GM19452 (cell line): ENCODE results near the gene SEC23A.
A peak's percentile ranks its signal among the peaks of the same experiment; 100 is the strongest.
"Not testable (repeated sequence)": the region's sequence is repeated elsewhere in the genome, so short reads cannot be mapped to it uniquely, and the experiment has no call there.

ENCODE experiments used
- ATAC-seq: cut with Tn5 transposase; IDR thresholded peaks from one replicate; pipeline ENCODE4 v1.9.1; 2021; ENCODE audit not compliant: unreplicated experiment

Gene SEC23A

DNA sequence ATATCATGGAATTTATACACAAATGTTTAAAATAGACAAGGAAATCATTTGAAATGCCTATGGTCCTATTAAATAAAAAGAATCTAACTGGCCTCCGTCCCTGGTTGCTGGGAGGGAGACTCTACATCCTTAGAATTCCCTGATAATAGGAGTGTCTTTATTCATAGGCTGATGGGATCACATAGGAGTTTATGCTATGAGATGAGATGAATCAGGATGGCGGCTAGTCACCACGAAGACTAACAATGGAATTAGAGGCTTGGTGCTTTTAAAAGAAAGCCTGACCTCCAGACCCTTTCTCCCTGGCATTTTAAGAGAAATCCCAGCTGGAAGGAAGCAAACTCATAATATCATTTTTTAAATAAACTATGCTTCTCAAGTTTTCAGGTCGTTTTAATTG lies 69.7 kb downstream of the SEC23A start:
- no peak for ATAC-seq

DNA sequence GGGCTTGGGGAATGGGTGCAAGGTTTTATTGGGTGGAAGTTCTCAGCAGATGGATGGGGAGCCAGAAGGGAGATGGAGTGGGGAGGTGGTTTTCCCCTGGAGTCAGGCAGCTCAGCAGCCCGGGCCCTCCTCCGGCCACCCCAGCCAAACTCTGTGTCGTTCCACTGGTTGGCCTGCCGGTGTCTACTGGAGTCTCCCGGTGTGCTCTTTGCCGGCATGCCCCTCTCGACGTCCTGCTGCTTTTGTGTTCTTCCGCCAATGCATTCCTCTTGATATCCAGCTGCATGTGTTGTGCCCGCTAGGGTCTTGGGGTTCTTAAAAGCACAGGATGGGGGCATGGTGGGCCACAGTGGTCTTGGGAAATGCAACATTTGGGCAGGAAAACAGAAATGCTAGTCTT lies 72.8 kb downstream of the SEC23A start:
- ATAC-seq = no peak

DNA sequence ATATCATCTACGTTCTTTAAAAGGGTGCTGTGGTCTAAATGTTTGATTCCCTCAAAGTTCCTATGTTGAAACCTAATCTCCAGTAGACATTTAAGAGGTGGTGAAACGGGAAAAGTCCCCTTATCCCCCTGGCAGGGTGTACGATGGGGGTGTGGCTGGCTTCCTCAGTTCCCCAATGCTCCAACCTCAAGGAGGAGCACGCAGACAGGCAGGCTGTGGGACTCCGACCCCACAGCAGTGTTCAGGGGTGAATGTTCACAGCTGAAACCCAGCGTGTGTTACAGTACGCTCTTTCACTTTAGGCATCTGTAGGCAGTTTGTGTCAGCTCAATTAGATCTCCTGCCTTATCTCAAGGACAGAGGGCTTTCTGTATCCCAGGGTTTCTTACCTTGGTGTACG lies 73.2 kb downstream of the SEC23A start:
- ATAC-seq = no peak

DNA sequence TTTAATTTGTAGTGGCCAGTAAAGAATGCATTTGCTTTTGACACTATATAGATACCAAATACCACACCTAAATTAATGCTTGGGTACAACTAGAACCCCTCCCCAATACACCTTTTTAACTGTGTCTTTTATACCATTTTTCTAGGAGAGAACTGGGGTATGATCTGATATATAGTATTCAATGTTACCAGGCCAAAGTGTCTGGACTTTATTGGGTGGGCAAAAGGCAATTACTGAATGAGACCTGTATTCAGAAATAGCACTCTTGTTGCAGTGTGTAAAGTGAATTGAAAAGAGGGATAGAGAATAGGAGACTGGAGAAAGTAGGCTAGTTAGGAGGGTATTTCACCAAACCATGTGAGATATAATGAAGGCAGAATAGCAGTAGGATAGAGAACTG lies 74.4 kb downstream of the SEC23A start:
- ATAC-seq = no peak

DNA sequence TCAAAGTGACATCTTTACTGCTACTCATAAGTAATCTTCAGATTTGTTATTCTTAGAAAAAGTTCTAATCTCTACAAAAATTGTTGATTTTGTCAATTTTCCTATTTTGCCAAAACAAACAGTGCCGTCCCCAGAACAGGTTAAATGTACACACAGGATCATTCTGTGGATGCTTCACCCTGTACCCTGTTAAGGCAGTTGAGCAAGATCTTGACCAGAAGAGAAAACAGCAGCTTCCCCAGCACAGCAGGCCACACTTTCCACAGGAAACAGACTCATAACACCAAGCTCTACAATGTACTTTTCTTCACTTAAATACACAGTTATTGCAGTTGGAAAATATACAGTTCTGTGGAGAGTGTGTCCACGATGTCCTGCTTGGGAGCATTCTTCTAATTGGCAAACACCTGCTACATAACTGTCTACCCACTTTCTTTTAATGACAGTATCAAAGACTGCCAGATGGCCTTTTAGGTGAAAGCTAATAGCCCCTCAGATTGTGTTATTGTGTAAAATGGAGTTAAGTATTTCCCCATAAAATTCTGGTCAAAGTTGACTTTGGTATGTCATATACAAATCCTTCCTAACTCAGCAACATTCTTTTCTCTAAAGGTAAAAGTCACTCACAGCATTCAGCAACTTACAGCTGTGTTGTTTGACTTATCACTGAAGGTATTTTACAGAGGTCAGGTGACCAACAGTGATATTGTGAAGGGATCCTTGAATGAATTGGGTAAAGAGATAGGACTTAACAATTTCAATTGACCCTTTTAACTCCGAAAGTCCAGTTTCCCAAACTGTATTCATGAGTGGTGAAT lies 77.0 kb downstream of the SEC23A start:
- no peak for ATAC-seq

DNA sequence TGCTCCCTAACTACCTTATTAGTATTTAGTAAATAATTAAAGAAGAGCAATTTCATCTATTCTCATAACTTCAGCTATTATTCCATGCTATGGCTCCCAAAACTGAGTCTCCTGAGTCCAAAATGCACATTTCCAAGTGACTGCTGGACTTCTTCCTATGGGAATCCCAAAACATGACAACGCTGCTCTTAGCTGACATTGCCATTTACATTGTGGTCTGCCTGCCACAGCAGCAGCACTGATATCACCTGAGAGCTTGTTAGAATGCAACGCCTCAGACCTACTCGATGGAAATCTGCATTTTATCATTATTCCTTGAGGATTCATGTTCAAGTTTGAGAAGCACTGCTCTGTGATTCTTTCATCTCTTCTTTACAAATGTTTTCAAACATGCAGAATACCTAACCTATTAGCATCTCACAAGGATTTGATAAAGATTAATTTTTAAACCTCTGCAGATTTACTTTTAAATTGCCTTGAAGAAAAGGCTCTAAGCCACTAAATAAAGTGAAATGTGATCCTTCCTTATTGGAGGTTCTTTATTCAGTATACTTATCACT lies 77.7 kb downstream of the SEC23A start:
- no peak for ATAC-seq

DNA sequence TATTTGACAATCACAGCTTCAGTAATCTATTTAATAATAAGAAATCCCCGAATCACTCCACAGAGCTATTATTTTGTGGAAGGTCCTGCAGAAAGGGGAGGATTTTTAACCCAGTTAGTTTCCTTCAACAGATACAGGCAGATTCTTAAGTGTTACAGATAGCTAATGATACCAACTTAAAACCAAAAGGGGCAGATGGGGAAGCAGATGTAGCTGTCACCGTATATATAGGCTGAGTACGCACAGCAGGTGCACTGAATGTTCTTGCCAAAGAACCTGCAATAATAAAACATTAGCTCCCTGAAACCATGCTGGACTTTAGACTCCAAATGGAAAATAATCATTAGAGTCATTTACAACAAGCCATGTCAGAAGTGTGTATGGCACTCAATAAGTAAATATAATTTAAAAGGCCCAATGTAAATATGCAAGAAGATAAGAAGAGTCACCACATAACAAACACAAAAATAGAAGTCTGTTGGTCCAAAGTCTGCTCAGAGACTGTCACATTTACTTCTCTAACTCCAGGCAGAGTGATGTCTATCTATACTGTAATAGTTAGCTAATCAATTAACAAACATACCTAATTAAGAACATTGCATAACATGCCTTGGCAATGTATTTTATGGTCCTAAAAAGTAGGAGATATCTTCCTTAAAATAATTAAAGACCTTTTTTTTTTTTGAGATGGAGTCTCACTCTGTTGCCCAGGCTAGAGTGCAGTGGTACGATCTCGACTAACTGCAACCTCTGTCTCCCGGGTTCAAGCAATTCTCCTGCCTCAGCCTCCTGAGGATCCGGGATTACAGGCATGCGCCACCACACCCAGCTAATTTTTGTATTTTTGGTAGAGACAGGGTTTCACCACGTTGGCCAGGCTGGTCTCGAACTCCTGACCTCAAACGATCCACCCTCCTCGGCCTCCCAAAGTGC lies 78.8 kb downstream of the SEC23A start:
- ATAC-seq = no peak

DNA sequence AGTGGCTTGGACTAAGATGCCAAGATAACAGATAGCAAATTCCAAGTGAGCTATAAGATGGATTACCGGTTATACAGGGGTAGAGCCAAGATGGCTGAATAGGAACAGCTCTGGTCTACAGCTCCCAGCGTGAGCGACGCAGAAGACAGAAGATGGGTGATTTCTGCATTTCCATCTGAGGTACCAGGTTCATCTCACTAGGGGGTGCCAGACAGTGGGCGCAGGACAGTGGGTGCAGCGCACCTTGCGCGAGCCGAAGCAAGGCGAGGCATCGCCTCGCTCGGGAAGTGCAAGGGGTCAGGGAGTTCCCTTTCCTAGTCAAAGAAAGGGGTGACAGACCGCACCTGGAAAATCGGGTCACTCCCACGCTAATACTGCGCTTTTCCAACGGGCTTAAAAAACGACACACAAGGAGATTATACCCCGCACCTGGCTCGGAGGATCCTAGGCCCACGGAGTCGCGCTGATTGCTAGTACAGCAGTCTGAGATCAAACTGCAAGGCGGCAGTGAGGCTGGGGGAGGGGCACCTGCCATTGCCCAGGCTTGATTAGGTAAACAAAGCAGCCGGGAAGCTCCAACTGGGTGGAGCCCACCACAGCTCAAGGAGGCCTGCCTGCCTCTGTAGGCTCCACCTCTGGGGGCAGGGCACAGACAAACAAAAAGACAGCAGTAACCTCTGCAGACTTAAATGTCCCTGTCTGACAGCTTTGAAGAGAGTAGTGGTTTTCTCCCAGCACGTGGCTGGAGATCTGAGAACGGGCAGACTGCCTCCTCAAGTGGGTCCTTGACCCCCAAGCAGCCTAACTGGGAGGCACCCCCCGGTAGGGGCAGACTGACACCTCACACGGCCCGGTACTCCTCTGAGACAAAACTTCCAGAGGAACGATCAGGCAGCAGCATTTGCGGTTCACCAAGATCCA lies 85.7 kb downstream of the SEC23A start:
- ATAC-seq = not testable (repeated sequence)

DNA sequence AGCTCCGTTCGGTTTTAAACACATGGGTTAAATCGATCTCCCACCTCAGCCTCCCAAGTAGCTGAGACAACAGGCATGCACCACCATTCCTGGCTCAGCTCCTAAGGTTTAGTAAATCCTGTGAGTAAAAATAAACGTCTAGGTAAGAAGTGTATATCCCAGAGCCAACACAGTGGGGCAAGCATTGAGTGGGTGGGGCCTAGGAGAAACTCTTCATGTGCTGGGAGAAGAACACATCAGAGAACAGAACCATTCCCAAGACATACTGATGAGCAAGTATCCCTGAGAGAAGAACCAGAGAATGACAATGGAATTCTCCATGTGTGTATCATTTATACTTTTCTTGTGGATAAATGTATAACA lies 86.3 kb downstream of the SEC23A start:
- ATAC-seq = no peak

DNA sequence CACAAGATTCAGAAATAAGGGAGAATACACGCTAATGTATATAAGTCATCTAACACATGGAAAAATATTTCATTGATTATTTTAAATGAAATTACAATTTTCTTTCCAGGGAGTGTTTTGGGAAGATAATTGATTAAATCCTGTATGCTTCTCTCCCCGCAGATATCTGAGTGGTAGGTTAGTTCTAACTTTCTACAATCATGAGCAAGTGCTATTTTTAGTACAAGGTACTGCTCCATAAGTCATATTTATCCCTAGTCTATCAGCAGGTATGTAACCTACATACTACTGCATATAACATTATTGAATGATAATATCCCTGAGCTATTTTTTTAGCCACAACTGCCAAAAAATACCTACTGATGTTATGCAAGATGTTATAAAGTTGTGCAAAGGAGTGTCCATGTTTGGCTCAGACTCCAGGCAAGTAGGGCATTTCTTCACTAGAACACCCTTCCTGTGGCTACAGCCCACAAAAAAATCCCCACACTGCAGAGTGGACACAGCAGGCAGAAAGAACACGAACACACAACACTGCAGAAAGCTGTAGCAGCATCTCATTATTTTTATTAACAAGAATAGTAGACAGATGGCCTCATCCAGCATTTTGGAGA lies 87.0 kb downstream of the SEC23A start:
- ATAC-seq = no peak

DNA sequence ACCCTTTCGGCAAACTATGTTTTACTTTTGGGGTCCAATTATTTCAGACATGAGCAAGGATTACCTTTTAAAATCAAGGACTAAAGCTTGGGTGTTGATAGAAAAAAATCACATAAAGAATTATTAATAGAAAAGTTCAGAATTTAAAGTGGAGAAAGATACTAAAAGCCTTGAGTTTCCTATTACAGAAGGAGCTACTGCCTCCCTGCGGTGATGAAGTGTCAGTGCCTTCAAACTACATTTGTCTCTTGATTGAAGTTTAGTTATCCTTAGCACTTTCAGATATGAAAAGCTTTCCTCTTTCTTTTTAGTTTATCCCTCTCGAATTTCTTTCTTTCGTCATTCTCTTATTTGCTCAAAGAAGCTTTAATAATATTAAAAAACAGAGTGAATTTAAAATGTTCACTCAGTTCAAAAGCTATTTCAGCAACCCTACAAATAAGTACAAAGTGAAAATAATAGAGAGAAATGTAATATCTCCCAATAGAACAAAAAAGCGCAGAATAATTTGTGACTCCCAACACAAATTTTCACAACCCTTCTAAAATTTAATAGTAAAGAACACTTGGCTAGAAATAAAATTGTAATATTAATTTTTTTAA lies 87.6 kb downstream of the SEC23A start:
- peak; percentile 68 for ATAC-seq

DNA sequence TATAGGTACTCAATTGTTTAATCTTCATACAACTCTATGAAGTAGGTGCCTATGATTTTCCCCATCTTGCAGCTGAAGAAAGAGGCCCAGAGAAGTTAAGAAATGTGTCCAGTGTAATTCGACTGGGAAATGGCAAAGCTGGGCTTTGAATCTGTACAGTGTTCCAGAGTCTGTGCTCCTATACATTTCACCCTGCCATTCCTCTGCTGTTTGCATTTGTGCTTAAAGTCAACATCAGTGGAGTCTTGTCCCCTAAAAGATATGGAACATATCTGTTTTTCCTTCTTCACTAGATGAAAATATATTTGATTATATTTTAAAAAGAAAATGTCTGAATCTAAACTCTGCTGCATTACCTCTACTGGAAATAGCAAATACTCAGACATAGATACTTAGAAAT lies 88.6 kb downstream of the SEC23A start:
- no peak for ATAC-seq

DNA sequence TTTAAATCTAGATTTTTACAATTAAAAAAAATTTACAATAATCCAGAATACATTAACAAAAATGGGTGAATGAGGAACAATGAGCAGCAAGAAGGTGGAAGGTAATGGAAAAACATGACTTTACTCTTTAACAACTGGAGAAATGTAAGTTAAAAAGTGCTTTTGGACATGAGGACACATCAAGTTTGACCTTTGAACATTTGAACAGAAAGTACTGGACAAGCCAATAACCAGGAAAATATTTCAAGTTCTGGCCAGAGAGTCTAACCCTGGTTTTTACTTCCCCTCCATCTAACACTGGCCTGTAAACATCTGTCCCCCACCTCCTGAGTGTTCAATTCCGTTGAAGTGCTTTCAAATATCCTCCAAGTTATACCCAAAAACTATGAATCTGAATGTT lies 94.1 kb downstream of the SEC23A start:
- not testable (repeated sequence) for ATAC-seq

DNA sequence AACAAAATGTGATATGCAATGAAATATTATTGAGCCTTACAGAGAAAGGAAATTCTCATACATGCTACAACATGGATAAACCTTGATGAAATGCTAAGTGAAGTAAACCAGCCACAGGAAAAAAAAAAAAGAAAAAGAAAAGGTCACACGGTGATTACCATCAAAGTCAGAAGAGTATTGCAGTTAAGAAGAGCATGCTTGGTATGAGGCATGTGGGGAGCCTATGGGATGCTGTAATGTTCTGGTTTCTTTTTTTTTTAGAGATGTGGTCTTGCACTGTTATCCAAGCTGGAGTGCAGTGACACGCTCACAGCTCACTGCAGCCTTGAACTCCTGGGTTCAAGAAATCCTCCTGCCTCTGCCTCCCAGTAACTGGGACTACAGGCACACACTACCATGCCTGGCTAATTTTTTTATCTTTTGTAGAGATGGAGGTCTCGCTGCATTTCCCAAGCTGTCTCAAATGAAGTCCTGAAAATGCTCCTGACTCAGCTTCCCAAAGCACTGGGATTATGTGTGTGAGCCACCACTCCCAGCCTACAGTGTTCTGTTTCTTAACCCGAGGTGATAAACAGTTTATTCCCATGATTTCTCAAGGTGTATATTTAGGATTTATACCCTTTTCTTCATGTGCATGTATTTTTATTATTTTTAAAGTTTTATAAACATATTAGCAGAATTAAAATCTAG lies 96.2 kb downstream of the SEC23A start:
- no peak for ATAC-seq

DNA sequence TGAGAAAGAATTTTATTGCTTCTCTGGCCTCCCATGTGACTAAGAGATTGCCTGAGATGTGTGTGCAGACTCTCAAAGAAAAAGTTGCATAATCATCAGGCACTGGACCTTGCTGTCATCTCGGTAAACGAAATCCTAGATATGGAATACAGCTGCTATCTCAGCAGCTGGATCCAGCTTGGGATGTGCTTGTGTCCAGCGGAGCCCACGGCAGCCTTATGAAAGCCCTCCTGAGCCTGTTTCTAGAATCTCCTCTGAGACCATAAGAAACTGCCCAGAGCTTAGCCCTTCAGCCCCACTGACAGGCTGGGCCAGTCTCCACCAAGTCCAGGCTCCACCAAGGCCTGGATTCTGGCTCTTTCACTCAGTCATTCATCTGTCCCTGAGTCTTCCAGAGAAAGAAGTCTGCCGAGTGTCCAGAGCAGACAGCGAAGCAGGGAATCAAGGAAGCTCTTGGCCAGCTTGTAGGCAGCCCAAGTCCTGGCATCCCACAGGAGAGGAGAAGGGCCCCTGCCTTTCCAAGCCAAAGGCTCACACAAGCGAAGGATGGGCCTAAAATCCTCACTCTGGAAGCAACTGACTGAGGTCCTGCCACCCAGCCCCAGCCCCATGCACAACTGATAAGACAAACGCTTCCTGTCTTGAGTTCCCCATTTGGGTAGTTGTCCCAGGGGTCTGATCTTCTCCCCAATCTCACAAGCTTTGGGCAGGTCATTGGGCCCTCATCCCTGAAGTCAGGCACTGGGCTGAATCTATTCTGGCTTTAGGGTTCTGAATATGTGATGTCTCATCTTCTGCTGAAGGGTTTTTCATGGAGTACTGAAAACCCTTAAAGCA lies 97.8 kb downstream of the SEC23A start:
- ATAC-seq = no peak

DNA sequence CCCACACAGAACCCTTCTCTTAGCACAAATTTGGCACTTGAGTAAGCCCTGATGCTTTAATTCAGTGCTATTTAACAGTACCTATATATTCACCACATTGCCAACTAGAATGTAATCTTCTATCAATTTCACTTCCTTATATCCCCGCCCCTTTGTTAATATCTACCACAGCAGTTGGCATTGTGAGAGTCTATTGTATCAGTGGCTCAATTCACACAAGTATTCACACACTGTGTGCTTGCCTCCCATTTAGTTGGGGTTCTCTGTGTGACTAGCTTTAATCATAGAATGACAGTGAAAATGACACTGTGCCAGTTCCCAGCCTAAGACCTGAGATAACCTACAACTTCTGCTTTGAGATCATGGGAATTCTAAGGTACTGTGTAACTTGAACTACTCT lies 103.1 kb downstream of the SEC23A start:
- no peak for ATAC-seq

DNA sequence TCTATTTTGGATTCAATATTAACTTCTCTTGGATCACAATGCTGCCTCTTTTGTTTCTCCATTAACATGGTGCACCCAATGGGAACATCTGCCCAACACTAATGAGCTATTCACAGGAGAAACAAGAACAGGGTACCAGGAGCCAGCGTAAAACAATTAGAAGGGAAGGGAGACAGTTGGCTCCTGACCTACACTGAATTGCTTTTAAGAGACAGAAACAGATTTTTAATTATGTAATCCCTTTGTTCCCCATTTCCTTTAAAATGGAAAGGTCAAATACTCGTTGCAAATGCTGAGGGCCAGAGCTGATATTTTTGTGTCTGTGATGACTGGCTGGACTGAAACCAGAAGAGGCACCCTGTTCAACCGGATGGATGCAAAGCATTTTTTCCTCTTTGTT lies 108.3 kb downstream of the SEC23A start:
- ATAC-seq = no peak

DNA sequence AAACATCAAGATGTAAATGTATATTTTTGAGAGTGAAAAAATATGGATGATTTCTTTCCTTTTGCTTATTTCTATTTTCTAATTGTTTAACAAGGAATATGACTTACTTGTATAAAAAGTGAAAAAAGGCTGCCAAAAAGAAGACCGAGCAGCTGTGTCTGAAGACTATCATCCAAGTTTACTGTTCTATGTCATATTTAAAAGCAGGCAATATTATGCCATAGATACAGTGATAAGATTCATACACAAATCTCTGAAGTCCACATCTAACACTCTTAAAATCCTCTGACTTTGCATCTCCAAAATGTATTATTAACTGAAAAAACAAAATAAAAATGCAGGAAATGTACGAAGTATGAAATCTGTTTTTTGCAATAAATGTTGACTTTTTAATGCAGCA lies 109.1 kb downstream of the SEC23A start:
- no peak for ATAC-seq
